Kidney (tissue), 14 donors: Measurements from ENCODE around the gene AKAP1. TPM values are rescaled to one million over a fixed set of nuclear protein-coding genes. Genes with fewer than 3 reads are reported as not detected.

Source experiments
- DNase-seq, 5 donors: peaks; one replicate each; pipeline ENCODE4 v3.0.0-alpha.2; 2013 to 2020
- FAIRE-seq: peaks from 2 replicates; lab custom pipeline; 2012; peaks lifted over from hg19 to GRCh38; lab: Jason Lieb, UNC
- H3K27ac ChIP-seq, 2 donors: one replicate each; pipeline ENCODE4 v1.7.0; 2013; ENCODE audit warnings: low read depth in 2 of 2, low read length in 2 of 2, inconsistent platforms in 1 of 2
- H3K27me3 ChIP-seq: one replicate; pipeline ENCODE4 v1.7.1; 2013; ENCODE audit warnings: low read length, inconsistent platforms; ENCODE audit not compliant: control insufficient read depth, insufficient read depth
- H3K36me3 ChIP-seq, 3 donors: one replicate each; pipeline versions ENCODE4 v1.7.0 to v1.7.1; 2013; ENCODE audit warnings: low read length in 3 of 3, control low read depth in 1 of 3, inconsistent platforms in 1 of 3; ENCODE audit not compliant: insufficient read depth in 3 of 3, control insufficient read depth in 2 of 3
- H3K4me1 ChIP-seq, 3 donors: one replicate each; pipeline versions ENCODE4 v1.7.0 to v1.7.1; 2013; ENCODE audit warnings: low read length in 3 of 3, inconsistent platforms in 1 of 3, low read depth in 1 of 3; ENCODE audit not compliant: control insufficient read depth in 2 of 3, insufficient read depth in 2 of 3
- H3K4me3 ChIP-seq, 3 donors: one replicate each; pipeline versions ENCODE4 v1.7.0 to v1.8.1; 2013; ENCODE audit warnings: low read length in 3 of 3, control low read depth in 1 of 3, inconsistent platforms in 1 of 3
- H3K9ac ChIP-seq, 3 donors: one replicate each; pipeline versions ENCODE4 v1.7.0 to v1.7.1; 2013; ENCODE audit warnings: low read length in 3 of 3, control low read depth in 1 of 3, inconsistent platforms in 1 of 3
- H3K9me3 ChIP-seq, 3 donors: one replicate each; pipeline versions ENCODE4 v1.7.0 to v1.7.1; 2013; ENCODE audit warnings: low read length in 3 of 3, control low read depth in 1 of 3, inconsistent platforms in 1 of 3; ENCODE audit not compliant: control insufficient read depth in 2 of 3, insufficient read depth in 1 of 3
- CTCF ChIP-seq: IDR thresholded peaks from 3 replicates; pipeline ENCODE4 v1.5.1; 2012; ENCODE audit warnings: mild to moderate bottlenecking, moderate library complexity, borderline replicate concordance; ENCODE audit not compliant: insufficient read depth; ENCODE audit errors: extremely low read depth
- intact Hi-C: fragments of 100-400 bp; cut with DNase I; formaldehyde crosslinking; loops from one replicate; pipeline ENCODE4 v1.11.1; 2022
- polyA plus RNA-seq: library from polyadenylated mRNA; stranded (reverse); fragments of 350-450 nt; fragmentation: Illumina TruSeq; extraction: RNeasy Lipid Tissue Mini Kit (QIAGEN cat#74804); gene quantifications from one replicate; pipeline ENCODE4 v1.2.3, GENCODE V29; 2014; ENCODE audit warnings: low read depth, low replicate concordance; ENCODE audit not compliant: insufficient read depth
- total RNA-seq: library from RNA; stranded (reverse); fragmentation: NEBNext Ultra II Directional; extraction: Animal tissue kit (Norgen Biotek cat#: 25700); gene quantifications from one replicate; pipeline ENCODE4 v1.2.1, GENCODE V29; 2021
- donor health status: control.
- donor health status: control.
- donor health status: control.
- donor health status: control.
- donor health status: control.
- donor health status: DM: yes; HTN: yes; CAD: no.
- donor health status: Normal renal cell carcinoma (clear cell type).

The AKAP1 gene
- total and polyA plus RNA-seq, 2 donors from 2014 or later, result 24.6 to 46.8 TPM

- intact Hi-C loops, result no loop called here
- Histone ChIP-seq H3K9me3 (no peaks in the 10 kb centered on the region), H3K4me3 (no peak overlapping the region), H3K27ac (peak overlapping the region; percentile 19 to 43), H3K9ac (peak overlapping the region in 1 of 3 donors; percentile 44), H3K27me3 (no peaks in the 10 kb centered on the region), H3K36me3 (peaks cover 0 to 3% (median 2%) of the 10 kb centered on the region in 3 donors), H3K4me1 (peaks cover 0 to 29% (median 23%) of the 10 kb centered on the region in 3 donors)
- FAIRE-seq, result no peak
- peak in 2 of 5 donors; percentile 50 to 85 for DNase-seq
- no peak for TF ChIP-seq CTCF
Measured at GRCh38 chr17:57107498-57108101, 22.6 kb downstream of the AKAP1 start.

- H3K36me3 ChIP-seq, result peaks cover 2 to 5% (median 2%) of the 10 kb centered on the region in 3 donors
- no peak for TF ChIP-seq CTCF
- FAIRE-seq (no peak), DNase-seq (peak in 1 of 5 donors; percentile 66)
- intact Hi-C loops, result no loop called here
- H3K27me3 ChIP-seq, result no peaks in the 10 kb centered on the region
- H3K9me3 ChIP-seq, result no peaks in the 10 kb centered on the region
- H3K4me1 ChIP-seq, result peaks cover 0 to 29% (median 23%) of the 10 kb centered on the region in 3 donors
- peak overlapping the region; percentile 9 to 13 for H3K27ac ChIP-seq
- no peak overlapping the region for H3K9ac ChIP-seq
- no peak overlapping the region for H3K4me3 ChIP-seq
Measured at GRCh38 chr17:57108671-57109392, 23.8 kb downstream of the AKAP1 start.

GRCh38 chr17:57109393-57110151, 24.5 kb downstream of the AKAP1 start:
- peak overlapping the region; percentile 13 to 32 for H3K27ac ChIP-seq
- DNase-seq, result peak in 1 of 5 donors; percentile 64
- H3K36me3 ChIP-seq, result peaks cover 2 to 10% (median 2%) of the 10 kb centered on the region in 3 donors
- no peak for TF ChIP-seq CTCF
- intact Hi-C loops, result no loop called here
- peak overlapping the region in 1 of 3 donors; percentile 43 for H3K9ac ChIP-seq
- no peak overlapping the region for H3K4me3 ChIP-seq
- no peaks in the 10 kb centered on the region for H3K27me3 ChIP-seq
- no peaks in the 10 kb centered on the region for H3K9me3 ChIP-seq
- FAIRE-seq, result no peak
- H3K4me1 ChIP-seq, result peaks cover 0 to 29% (median 23%) of the 10 kb centered on the region in 3 donors
